Calu3 (cell line): Measurements from ENCODE around the gene MARS1. TPM values are rescaled to one million over a fixed set of nuclear protein-coding genes. Genes with fewer than 3 reads are reported as not detected.

ENCODE experiments used
- BruUV-seq: library from RNA; stranded (reverse); fragments of 400-500 nt; replicated peaks from 2 replicates; lab custom pipeline; 2021; lab: Mats Ljungman, UMichigan
- CTCF ChIA-PET: fragments of 300-600 bp; sonication (Branson Sonifier 250); formaldehyde crosslinking; loops from one replicate; lab custom pipeline; 2022; ENCODE audit warnings: antibody characterized with exemption; lab: Charles Lee
- DNase-seq: peaks from one replicate; pipeline ENCODE4 v3.0.0; 2022
- H3K27ac Mint-ChIP-seq: one replicate; pipeline ENCODE4 v1.8.0; 2022; ENCODE audit warnings: mixed read lengths; ENCODE audit not compliant: unreplicated experiment
- H3K27me3 Mint-ChIP-seq: one replicate; pipeline ENCODE4 v1.8.0; 2022; ENCODE audit warnings: mixed read lengths; ENCODE audit not compliant: unreplicated experiment
- H3K36me3 Mint-ChIP-seq: one replicate; pipeline ENCODE4 v1.8.0; 2022; ENCODE audit warnings: mild to moderate bottlenecking, moderate library complexity, mixed read lengths; ENCODE audit not compliant: insufficient read depth, unreplicated experiment
- H3K4me1 Mint-ChIP-seq: one replicate; pipeline ENCODE4 v1.8.0; 2022; ENCODE audit warnings: mild to moderate bottlenecking, low read depth, mixed read lengths; ENCODE audit not compliant: unreplicated experiment
- H3K4me3 Mint-ChIP-seq: one replicate; pipeline ENCODE4 v1.8.0; 2022; ENCODE audit warnings: mild to moderate bottlenecking, low read depth, moderate library complexity, mixed read lengths; ENCODE audit not compliant: unreplicated experiment
- H3K9me3 Mint-ChIP-seq: one replicate; pipeline ENCODE4 v1.8.0; 2022; ENCODE audit warnings: low read depth, mixed read lengths; ENCODE audit not compliant: unreplicated experiment
- CTCF ChIP-seq: fragments of 200-600 bp; IDR thresholded peaks from one replicate; pipeline ENCODE4 v1.8.0; 2022; ENCODE audit warnings: antibody characterized with exemption; ENCODE audit not compliant: unreplicated experiment
- intact Hi-C: fragments of 100-400 bp; cut with micrococcal nuclease; formaldehyde crosslinking; loops from one replicate; pipeline ENCODE4 v1.10.0; 2022; ENCODE audit not compliant: unreplicated experiment
- total RNA-seq: library from RNA; stranded (reverse); gene quantifications from 2 replicates; pipeline ENCODE4 v1.2.3, GENCODE V29; 2022

Gene MARS1
- total RNA-seq, 1 experiment from 2014 or later, result 358 TPM

- H3K9me3 Mint-ChIP-seq, result no peaks in the 10 kb centered on the region
- CTCF ChIA-PET, result no interaction called here
- H3K27me3 Mint-ChIP-seq, result peaks cover 76% of the 10 kb centered on the region
- peaks cover 15% of the 10 kb centered on the region for H3K36me3 Mint-ChIP-seq
- BruUV-seq, result no TSS peak
- no peak overlapping the region for H3K4me3 Mint-ChIP-seq
- no peak overlapping the region for H3K27ac Mint-ChIP-seq
- no peak for DNase-seq
- no peak for TF ChIP-seq CTCF
- intact Hi-C loops, result no loop called here
- H3K4me1 Mint-ChIP-seq, result peaks cover 20% of the 10 kb centered on the region
Observed at GRCh38 chr12:57550641-57551549, 63.0 kb downstream of the MARS1 start.

DNA sequence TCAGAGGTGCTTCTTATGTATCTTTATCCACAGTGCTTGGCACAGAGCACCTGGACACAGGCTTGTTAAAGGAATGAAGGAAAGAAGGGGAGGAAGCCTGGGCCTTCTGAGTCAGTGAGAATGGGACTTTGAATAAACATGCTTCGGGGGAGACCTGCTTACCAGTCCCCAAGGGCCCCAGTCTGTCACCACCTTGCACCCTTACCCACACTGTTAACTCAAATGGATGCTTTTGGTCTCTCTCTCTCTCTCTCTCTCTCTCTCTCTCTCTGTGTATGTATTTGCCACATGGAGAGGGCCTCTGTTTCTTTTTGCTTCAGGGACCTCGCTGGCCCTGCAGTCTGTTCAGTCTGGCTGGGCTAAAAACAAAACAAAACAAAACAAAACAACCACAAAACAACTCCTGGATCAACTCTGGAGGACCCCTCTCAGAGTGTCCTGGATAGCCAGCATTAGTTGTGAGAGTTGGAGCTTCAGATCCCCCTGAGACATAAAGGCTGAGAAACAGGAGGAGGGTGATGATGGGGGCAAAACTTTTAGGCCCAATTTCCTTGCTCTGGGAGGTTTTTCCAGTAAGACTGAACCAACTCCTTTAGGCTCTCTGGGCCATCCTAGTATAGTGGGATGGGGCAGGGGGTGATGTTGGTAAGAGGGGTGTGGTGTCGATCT lies 63.9 kb downstream of the MARS1 start:
- TF ChIP-seq CTCF, result no peak
- Mint-ChIP-seq H3K27ac (no peak overlapping the region), H3K27me3 (peaks cover 76% of the 10 kb centered on the region), H3K9me3 (no peaks in the 10 kb centered on the region), H3K4me1 (peaks cover 20% of the 10 kb centered on the region), H3K4me3 (no peak overlapping the region), H3K36me3 (peaks cover 6% of the 10 kb centered on the region)
- no peak for DNase-seq
- CTCF ChIA-PET, result no interaction called here
- intact Hi-C loops, result no loop called here
- BruUV-seq, result no TSS peak

DNA sequence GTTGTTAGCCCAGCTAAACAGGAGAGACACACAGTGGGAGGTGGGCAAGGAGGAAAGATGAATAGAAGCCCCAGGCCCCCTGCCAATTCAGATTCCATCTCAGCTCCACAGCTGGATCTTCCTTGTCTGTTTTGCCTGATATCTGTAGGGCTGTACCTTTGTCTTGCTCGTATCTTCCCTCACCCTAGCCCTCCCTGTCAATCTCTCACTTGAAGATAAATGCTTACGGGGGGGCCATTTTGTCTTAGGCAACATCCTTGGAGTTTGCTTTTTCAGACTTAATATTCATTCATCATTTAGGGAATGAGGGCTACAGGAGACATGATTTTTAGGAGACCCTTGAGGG lies 64.4 kb downstream of the MARS1 start:
- Mint-ChIP-seq H3K4me1 (peaks cover 19% of the 10 kb centered on the region), H3K4me3 (no peak overlapping the region), H3K9me3 (no peaks in the 10 kb centered on the region), H3K27me3 (peaks cover 76% of the 10 kb centered on the region), H3K27ac (no peak overlapping the region), H3K36me3 (peaks cover 1% of the 10 kb centered on the region)
- intact Hi-C loops, result no loop called here
- no peak for TF ChIP-seq CTCF
- CTCF ChIA-PET, result no interaction called here
- no peak for DNase-seq
- BruUV-seq, result no TSS peak

- no peak overlapping the region for H3K4me3 Mint-ChIP-seq
- intact Hi-C loops, result no loop called here
- H3K4me1 Mint-ChIP-seq, result peaks cover 14% of the 10 kb centered on the region
- DNase-seq, result no peak
- no peak overlapping the region for H3K27ac Mint-ChIP-seq
- CTCF ChIA-PET, result no interaction called here
- peaks cover 72% of the 10 kb centered on the region for H3K27me3 Mint-ChIP-seq
- H3K9me3 Mint-ChIP-seq, result no peaks in the 10 kb centered on the region
- BruUV-seq, result no TSS peak
- no peaks in the 10 kb centered on the region for H3K36me3 Mint-ChIP-seq
- no peak for TF ChIP-seq CTCF
Observed at GRCh38 chr12:57552835-57553313, 65.0 kb downstream of the MARS1 start.
